ENCODE data around the gene SLC40A1.

The SLC40A1 gene

DNA sequence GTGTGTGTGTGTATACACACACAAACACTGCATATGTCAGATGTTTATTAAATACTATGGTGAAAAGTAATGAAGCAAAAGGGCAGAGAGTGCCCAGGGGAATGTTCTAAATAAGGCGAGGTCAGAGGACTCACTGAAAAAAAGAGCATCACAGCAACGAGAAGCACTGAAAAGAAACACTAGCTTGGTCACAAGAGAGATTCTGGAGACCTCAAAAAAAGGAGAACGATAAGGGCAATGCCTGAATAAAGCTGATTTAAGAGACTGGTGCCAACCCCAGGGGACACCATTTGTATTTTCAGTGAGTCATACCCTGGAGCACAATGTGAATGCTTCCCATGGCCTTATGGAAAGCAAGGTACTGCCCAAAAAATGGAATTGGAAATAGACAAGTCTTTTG, 14.5 kb downstream of the SLC40A1 start:
- DNase-seq, result no peak

DNA sequence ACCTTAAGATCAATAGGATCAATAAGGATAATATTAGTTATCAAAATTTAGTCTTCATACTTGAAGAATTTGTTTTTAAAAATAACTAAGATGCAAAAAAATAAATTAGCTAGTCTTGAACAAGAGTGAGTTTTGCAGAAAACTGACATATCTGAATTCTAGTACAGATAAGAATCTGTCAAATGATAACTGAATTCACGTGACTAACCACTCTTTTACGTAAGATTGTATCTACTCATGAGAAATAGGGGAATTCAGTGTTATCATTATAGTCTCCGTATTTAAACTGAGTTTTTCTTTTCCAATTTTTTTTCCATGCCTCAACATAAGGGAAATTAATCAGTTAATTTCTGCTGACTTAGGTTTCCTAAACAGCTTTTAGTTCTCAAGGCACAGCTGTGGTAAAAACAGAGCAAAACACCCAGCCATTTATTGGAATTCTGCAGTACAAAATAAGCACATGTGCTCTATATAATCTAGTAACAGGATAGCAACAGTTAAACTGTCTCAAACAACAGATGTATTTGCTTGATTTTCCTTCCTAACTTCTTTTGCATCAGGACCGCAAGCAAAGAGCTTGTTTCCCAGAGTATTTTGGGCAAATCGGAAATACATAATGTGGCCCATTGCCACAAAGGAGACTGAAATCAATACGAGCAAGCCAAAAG, 19.1 kb downstream of the SLC40A1 start:
- DNase-seq, result no peak

DNA sequence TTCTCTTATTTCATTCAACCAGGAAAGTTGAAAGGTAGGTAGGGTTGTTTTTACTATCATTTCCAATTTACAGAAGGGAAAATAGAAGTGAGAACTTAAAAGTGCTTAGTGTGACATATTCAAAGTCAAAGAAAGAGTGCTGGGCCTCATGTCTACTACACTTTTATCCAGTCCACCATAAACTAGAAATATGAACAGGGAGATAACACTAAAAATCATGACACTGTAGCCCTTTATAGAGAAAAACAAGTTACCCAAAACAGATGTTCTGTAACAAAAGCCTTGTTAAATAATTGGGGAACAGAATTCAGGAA, 20.4 kb downstream of the SLC40A1 start:
- DNase-seq, result no peak

DNA sequence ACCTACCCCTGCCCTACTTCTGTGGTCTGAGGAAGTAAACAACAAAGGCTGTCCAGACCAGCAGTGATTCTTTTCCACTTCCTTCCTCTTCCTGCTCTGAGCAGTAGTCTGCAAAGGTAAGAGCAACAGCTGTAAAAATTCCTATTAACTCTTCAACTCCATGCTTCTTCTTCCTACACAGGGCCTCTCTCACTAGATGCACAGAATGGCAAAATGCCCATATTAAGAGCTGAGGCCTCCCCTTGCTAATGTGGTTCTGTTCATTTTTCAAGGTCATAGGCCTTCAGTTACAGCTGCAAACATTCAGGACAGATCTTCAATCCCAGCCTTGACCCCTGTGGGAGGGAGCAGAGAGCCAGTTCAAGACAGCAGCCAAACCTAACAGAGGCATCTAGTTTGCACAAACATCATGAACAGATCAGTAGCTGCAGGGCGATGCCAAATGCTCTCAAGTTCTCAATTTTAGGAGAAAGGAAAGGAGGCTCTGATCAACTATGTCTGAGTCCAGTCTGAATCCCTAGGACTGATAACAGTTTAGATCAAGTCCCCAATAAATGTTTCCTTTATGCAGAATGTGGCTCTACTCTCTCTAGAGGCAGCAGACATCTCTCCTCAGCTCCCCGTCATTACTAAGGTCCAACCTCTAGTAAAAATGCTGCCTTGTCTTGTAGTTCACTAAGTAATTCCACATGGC, 20.9 kb downstream of the SLC40A1 start:
- no peak for DNase-seq

DNA sequence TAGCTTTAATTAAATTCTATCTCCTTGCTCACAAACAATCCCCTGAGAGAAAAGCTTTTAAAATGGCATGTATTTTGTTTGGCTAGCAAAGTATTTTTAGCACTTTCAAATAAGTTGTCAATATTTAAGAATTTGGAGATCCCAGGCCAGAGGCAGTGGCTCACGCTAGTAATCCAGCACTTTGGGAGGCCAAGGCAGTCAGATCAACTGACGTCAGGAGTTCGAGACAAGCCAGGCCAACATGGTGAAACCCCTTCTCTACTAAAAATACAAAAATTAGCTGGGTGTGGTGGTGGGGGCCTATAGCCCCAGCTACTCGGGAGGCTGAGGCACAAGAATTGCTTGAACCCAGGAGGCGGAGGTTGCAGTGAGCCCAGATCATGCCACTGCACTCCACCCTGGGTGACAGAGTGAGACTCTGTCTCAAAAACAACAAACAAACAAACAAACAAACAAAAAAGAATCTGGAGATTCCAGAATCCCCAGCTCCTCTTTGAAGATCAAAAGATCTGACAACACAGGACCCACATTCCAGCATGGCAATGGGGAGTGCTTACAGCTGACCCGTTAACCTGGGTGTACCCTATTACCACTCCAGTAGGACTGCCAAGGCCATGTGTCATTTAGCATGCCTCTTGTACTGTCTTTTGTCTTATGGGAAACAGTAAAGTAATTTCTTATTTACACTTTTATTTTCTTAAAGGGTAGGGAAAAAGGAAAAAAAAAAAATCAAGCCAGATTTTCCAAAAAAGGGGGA, 21.9 kb downstream of the SLC40A1 start:
- DNase-seq, result no peak

DNA sequence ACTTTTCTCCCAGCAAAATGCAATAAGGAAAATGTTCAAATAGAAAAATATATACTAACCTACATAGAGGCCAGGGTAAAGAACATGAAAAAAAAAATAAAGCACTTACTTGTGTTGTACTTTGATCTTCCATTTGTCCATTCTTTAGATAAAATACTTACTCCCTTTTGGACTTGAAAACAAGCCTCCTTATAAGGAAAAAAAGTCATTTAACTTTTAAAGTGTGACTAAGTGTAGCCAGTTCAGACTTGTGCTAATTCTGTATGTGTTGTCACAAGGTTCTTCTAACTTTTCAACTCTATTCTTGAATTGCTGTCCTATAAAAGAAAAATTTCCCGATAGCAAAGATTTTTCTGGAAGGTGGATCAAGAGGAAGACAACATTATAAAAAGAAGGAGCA, 23.2 kb downstream of the SLC40A1 start:
- no peak for DNase-seq

DNA sequence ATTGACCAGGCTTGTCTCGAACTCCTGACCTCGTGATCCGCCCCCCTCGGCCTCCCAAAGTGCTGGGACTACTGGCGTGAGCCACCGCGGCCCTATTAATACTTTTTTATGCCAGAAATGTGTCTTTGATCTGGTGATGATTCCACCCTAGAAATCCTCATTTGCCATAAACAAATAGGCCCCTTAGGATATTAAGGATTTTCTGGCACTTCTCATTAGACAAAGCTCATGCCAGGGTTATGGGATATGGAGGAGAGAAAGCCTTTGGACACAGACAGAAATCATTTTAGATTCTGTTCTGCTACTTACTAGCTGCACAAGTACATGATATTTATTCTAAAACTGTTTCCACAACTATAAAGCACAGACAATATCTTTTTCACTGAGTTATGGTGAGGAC, 24.1 kb downstream of the SLC40A1 start:
- no peak for DNase-seq

DNA sequence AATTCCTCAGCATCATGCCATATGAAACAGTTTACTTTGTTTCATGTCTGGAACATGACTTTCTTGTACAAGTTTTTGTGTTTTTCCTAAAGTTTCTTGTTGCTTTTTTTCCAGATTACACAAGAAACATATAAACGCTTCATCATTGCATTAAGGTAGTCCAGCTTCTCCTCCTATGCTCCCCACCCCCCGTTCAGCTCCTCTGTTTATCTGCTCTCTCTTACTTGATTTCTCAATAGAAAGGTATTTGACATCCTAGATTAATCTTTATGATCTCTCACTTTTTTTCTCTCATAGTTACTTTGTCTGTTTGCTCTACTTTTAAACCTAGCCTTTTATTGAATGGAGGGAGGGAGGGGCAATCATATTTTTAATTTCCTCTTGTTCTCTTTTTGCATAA, 25.4 kb downstream of the SLC40A1 start:
- DNase-seq, result no peak

DNA sequence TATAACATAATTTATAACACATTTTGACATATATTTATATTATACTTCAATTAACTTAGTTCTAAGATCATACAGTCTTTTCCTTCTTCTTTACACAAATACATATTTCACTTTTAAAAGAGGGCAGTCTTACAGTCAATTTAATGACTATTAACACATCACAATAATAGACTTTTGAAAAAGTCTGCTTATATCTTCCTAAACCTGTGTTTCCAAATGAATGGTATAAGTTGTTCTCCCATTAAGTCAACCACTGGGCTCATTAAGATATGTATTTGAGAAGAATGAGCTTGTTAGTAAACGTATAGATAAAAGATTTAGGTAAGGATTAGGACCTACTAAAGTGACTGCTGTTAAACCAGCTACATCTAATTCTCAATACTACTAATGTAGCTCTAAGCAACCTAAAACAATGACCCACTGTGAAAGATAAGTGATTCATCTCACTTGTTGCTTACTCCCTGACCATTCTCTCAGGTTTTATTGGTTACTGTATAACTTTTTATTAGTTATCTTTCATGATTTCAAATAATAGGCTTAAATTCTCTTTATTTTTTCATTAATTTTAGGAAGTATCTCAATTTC, 27.0 kb downstream of the SLC40A1 start:
- DNase-seq, result no peak

DNA sequence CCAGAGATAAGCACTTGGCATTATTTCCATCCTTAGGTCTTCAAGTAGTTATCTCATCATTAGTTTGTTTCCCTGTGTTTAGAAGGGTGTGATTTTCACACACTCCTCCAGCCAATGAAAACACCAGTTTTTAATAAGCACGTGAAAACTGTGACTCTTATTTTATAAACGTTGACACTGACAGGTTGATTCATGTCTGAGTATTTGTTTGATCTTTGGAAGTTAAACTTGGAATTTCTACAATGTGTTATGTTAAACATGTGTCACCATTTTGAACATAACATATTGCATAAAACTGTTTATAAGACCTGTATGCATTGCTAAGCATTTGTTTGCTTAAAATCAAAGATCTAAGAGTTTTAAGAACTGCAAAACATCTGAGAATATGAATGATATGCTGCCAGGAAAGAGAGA, 27.6 kb downstream of the SLC40A1 start:
- DNase-seq, result no peak

DNA sequence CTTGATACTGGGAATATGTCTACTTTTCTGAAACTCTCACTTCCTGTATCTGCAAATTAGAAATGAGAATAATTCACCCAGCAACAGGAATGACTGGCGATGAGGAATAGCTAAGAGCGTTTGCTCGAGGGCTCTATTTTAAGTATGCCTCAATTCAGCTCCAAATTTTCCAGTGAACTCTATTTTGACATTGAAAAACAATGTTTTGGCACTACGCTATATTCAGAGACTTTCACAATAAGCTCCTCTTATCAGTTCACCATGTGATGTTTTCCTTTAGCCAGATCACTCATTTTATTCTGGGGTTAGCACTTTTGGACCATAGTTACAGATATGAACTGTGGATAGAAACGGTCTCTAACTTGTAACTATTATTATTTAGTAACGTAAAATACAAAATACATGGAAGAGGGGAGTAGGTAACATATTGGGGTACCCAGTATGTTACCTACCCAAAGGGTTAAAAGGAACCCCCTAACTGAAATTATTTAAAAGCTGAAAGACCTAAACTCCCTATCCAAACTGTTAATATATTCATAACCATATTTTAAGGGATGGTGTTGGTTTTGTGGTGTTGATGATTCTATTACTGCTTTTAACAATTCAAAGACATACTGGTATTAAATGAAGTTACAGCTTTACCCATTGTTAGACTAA, 28.1 kb downstream of the SLC40A1 start:
- DNase-seq, result no peak

DNA sequence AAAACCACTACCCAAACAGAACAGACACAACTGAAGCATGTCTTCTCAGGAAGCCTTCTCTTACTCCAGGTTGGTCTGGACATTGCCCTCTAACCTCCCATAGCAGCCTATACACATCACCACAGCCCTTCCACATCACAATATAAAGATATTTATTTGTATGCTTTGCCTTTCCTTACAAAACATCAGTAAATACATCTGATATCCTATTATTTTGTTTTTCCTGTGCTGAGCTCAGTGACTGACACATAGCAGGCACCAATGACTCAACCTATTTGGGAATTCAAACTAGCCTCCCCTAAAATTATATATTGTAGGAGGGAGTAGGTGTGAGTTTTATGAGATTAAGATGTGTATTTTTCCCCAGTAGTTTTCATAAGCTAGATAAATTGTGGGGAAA, 28.8 kb downstream of the SLC40A1 start:
- DNase-seq, result no peak

DNA sequence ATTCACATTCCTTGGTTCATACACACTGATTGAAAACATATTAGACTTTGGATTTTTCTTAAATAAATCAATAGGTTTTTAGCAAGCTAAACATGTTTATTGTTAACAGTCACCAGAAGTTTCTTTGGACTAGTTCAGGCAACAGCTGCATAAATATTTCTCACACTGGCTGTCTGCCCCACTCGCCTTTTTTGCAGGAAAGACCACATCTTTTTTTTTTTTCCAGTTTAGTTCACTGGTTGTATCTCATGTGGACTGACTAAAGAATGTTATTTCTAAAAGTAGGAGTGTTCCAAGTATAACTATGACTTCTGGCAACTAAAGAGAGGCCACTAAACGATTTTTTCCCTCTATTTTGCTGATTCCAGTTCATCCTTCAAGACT, 31.1 kb downstream of the SLC40A1 start:
- no peak for DNase-seq

DNA sequence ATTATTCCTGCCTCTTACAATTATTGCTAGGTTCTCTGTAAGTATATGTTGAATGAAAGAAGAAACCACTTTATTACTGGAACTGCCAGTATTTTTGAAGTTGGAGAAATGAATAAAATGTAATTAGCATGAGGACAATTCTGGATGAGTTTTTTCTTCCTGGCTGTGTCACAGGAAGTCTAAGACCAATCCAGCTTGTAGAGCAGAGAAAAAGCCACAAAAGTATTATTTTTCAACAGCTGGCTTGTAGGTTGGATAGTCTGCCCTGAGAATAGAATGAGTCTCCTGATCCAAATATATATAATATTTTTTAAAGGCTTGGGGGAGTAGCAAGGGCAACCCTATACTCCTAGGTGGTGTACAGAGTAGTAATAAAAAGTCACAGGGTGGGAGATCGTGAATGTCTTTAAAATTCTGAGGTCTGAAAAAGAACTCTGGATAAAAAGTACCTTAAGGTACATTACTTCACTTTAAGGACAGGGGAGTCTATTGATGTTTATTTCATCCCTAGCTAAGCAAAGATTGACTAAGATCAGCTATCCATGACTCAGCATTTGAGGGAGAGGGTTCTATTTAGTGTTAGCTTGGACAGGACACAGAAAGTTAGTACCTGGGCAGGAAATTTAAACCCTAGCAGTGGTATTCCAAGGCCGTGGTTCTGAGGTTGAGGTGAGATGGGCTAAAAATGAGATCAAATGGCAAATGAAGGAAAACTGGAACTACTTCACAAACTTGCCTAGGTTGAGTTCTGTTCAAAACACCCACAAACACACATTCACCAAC, 31.7 kb downstream of the SLC40A1 start:
- no peak for DNase-seq

DNA sequence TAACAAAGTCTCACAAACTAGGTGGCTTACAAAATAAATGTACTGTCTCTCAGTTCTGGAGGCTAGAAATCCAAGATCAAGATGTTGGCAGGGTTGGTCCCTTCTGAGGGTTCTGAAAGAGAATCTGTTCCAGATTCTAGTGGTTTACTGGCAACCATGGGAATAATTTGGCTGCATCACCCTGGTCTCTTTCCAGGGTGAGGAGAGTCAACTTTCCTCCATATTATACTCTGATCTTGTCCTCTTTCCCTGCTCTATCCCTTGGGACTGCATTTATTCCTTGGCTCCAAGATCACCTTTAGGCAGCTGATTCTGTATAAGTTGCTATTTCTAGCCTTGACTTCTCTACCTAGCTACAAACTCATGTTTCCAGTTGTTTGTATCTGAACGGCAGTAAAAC, 35.2 kb downstream of the SLC40A1 start:
- DNase-seq, result no peak

DNA sequence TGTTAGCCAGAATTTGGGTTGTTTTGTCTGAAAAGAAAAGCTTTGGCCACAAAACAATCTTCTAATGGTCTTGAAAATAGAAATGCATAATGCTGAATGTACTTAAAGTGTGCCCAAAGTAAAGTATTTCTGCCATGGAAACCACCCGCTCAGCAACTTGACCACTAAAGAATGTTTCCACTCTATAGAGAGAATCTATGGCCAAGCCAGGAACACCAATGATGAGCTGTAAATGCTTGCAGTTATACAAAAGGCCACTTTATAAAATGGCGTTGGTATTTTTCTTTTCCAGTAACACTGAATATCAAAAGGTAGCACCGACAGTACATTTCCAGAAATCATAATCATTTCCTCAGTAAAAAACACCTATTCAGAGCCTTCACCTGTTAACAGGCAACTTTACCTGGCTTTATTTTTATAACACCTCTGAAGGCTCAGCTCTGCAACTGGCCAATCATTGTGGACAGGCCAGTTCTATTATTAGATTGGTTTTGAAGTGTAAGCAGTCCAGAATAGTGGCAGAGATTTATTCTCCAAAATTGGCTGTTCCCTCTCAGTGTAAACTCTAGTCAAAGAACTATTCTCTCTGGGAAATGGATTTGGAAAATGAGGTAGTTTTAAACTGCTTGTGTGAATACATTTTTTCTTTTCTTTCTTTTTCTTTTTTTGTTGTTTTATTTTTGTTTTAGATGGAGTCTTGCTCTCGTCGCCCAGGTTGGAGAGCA, 36.1 kb downstream of the SLC40A1 start:
- no peak for DNase-seq

DNA sequence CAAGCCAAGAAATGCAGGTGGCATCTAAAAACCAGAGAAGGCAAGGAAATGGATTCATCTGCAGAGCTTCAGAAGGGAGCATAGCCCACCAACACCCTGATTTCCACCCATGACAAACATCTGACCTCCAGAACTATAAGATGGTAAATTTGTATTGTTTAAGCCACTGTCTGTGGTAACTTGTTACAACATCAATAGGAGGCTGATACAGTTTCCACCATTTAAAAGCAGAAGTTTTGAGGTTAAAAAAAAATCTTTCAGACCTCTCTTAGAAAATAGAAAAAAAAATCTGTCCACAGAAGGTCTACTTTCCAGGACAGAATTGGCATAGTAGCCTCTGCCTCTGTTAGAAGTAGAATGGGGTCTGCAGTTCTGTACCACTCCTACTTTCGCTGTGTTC, 37.2 kb downstream of the SLC40A1 start:
- no peak for DNase-seq

DNA sequence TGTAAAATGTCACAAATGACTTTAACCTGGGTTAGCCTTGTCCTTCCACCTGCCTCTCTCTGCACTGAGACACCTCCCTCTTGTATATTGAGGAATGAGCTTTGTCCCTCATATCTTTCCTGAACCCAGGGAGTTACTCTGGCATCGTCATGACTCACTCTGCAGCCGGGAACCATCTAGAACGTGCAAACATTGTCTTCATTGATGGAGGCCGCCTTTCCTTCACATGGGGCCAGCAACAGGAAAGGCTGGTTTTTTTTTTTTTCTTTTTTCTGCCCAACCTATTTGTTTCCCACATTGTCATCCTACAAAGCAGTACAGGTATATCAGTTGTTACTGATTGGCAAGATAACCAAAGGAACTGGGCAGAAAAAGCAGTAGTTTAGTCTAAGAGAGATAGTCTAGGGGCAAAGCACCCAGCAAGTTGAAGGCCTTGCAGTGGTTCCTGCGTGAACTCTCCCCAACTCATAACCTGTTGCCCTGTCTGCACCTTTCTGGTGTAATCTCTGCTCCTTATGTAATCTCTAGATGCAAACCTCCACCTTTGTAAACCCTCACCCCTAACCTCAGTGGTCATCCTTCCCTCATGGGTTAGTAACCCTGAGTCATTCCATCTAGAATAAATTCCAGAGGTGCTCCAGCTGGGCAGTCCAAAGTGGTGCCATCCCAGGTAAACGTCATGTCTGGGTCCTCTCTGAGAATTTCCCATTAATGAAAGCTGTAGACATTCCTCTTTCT, 38.3 kb downstream of the SLC40A1 start:
- no peak for DNase-seq

DNA sequence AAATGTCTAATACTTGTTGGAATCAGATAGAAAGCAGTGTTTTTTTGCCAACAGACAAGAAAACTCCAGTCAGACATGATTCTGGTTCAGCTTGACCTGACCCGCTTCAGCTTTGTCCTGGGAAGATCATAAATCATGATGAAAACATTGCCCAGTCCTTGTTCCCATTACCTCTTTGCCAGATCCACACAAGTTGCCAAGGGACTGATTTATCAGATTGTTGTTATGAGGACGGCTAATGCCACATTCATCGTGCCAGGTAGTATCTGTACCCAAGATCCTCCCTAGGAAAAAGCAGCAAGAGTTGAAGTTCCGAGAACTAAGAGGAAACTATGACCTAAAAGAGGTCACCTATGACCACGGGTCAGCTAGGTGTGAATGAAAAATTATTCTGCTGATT, 39.0 kb downstream of the SLC40A1 start:
- DNase-seq, result no peak

DNA sequence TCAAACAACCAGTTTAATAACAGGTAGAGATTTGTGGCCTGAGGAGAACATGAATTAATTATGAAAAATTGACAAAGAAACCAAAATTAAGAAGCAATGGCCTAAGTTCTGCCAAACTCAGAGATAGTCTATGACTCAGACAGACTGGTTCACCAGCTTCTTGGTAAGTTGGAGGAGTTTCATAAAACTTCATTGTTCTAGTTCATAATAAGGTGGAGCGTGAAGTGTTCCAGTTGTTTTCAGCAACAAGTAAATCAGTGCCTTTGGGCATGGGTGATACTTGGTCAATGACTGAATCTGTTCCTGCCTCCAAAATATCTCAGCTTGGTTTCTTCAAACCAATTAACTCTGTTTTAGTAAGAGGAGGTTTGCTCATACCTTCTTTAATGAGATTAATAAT, 40.0 kb downstream of the SLC40A1 start:
- DNase-seq, result no peak

DNA sequence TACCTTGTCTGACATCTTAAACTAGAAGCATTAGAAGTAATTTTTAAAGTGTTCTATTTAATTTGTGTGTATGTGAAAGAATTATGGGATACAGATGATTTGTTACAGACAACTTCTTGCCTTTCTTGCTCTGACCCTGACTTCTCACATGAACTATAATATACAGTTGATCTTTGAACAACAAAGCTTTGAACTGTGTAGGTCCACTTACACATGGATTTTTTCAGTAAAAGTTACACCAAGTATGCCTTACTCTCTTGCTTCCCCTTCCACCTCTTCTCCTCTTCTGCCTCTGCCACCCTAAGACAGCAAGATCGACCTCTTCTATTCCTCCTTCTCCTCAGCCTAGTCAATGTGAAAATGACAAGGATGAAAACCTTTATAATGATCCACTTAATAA, 42.2 kb downstream of the SLC40A1 start:
- no peak for DNase-seq

Measured in stimulated activated naive CD4-positive, alpha-beta T cell (primary cell).